ENCODE measurements around the gene DSE. TPM values are rescaled to one million over a fixed set of nuclear protein-coding genes. Genes with fewer than 3 reads are reported as not detected.

Gene DSE
- total RNA-seq, 1 donor from 2014 or later, result 12.7 TPM

- ATAC-seq (no peak), DNase-seq (no peak)
- intact Hi-C loops (cut with micrococcal nuclease), result no loop called here
Measured at GRCh38 chr6:116492331-116493067, 121.8 kb downstream of the DSE start.

Other genes starting within 250 kb of the DSE start
- gene COL10A1, start 244.8 kb upstream of the DSE start, total RNA-seq, result not detected
- gene TSPYL4, start 116.9 kb upstream of the DSE start, total RNA-seq, result 29.4 TPM
- 96.8 TPM for gene TSPYL1, start 91.0 kb upstream of the DSE start, total RNA-seq
- 1.2 TPM for gene CALHM6, start 90.4 kb downstream of the DSE start, total RNA-seq
- 2.4 TPM for gene CALHM5, start 140.7 kb downstream of the DSE start, total RNA-seq
- 0.40 TPM for gene TRAPPC3L, start 174.7 kb downstream of the DSE start, total RNA-seq
- gene CALHM4, start 182.8 kb downstream of the DSE start, total RNA-seq, result 0.32 TPM
- 72.4 TPM for gene RWDD1, start 200.6 kb downstream of the DSE start, total RNA-seq
- gene RSPH4A, start 245.5 kb downstream of the DSE start, total RNA-seq, result 0.17 TPM

All from left ventricle myocardium superior (tissue), 1 donor.